ENCODE data around the gene SMIM5.

DNA sequence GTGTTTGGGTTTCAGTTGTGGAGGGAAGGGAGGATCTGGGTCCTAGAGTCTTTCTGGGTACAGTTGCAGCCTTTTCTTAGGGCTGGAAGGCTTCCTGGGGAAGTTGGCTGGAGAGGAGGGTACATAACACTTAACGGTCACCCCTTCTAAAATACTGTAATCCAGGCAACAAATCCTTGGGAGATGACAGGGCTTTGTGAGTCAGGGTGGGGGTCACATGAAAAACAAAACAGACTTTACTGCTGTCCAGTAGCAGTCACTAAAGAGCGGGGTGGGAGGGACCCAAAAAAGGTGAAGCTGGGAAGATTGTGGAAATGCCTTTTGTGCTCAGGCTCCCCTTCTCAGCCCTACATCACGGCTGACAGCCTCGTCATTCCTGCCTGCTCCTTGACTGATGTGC is 40.3 kb downstream of the SMIM5 start:
- TF ChIP-seq POLR2A (IDR thresholded peaks at IDR 0.05) = no peak
- TF ChIP-seq, protein P1, sequence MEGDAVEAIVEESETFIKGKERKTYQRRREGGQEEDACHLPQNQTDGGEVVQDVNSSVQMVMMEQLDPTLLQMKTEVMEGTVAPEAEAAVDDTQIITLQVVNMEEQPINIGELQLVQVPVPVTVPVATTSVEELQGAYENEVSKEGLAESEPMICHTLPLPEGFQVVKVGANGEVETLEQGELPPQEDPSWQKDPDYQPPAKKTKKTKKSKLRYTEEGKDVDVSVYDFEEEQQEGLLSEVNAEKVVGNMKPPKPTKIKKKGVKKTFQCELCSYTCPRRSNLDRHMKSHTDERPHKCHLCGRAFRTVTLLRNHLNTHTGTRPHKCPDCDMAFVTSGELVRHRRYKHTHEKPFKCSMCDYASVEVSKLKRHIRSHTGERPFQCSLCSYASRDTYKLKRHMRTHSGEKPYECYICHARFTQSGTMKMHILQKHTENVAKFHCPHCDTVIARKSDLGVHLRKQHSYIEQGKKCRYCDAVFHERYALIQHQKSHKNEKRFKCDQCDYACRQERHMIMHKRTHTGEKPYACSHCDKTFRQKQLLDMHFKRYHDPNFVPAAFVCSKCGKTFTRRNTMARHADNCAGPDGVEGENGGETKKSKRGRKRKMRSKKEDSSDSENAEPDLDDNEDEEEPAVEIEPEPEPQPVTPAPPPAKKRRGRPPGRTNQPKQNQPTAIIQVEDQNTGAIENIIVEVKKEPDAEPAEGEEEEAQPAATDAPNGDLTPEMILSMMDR (IDR thresholded peaks at IDR 0.05) = no peak
